ENCODE measurements around the gene KRTAP10-3. TPM values are rescaled to one million over a fixed set of nuclear protein-coding genes. Genes with fewer than 3 reads are reported as not detected.

KRTAP10-3 gene
- total and polyA plus RNA-seq, 2 donors (not counting 3 experiments of a cell fraction or from before 2014, with no cell fraction given) = not detected

GRCh38 chr21:44539046-44539445, 19.5 kb downstream of the KRTAP10-3 start:
- TF ChIP-seq FOS (IDR thresholded peaks at IDR 0.05; ENCODE audit: borderline replicate concordance, insufficient read depth, low read length) (no peak), GATA2 (IDR thresholded peaks at IDR 0.05; ENCODE audit: insufficient read depth, insufficient read length, low read depth, low read length) (no peak), JUN (IDR thresholded peaks at IDR 0.05; ENCODE audit: borderline replicate concordance, insufficient read depth, insufficient read length, low read depth) (no peak), EZH2 (IDR thresholded peaks at IDR 0.05; ENCODE audit: borderline replicate concordance, low read depth, low read length, severe bottlenecking) (no peak), CTCF (IDR thresholded peaks at IDR 0.05; ENCODE audit: extremely low read depth in 1 of 2, insufficient read depth in 1 of 2, low read depth in 1 of 2, low read length in 2 of 2) (no peak), POLR2A (IDR thresholded peaks at IDR 0.05; ENCODE audit: low read depth, low read length) (no peak), MYC (IDR thresholded peaks at IDR 0.05; ENCODE audit: low read depth, low read length) (no peak), MAX (IDR thresholded peaks at IDR 0.05; ENCODE audit: insufficient read depth, insufficient read length) (no peak), POLR2AphosphoS5 (IDR thresholded peaks at IDR 0.05; ENCODE audit: insufficient read depth, low read depth, low read length) (no peak)
- no peak overlapping the region for H3K4me3 ChIP-seq (replicated peaks in 1 of 3; ENCODE audit: insufficient read depth in 1 of 3, low read depth in 1 of 3, low read length in 3 of 3)
- H3K4me1 ChIP-seq (ENCODE audit: control insufficient read depth, extremely low read depth, insufficient read depth, low read length) = no peaks in the 10 kb centered on the region
- dilution Hi-C loops (cut with MboI; ENCODE audit: extremely low pct_ligation_motif_present, low sequenced_read_pairs) (no loop called here), intact Hi-C loops (cut with micrococcal nuclease) (no loop called here)
- H3K27ac ChIP-seq (ENCODE audit: insufficient read depth, low read depth, low read length) = no peak overlapping the region
- no peak overlapping the region for H3K4me2 ChIP-seq (ENCODE audit: insufficient read depth, low read length)
- CTCF ChIA-PET = interaction anchor here (1.3 kb wide), 1 partner anchor 29 kb away, joined by 5 read pairs; no protein-coding TSS in a partner anchor
- BruUV-seq (replicated peaks) = no TSS peak
- peaks cover 0 to 15% of the 10 kb centered on the region in 2 experiments for H3K27me3 ChIP-seq (ENCODE audit: control insufficient read depth in 2 of 2, insufficient read depth in 2 of 2, low read length in 2 of 2)
- no peak for DNase-seq (ENCODE audit: low read depth, low spot score)
- H2AFZ ChIP-seq (ENCODE audit: low read depth, low read length) = no peak overlapping the region
- H4K20me1 ChIP-seq (replicated peaks; ENCODE audit: control insufficient read depth, extremely low read depth, insufficient read depth, low read length) = no peaks in the 10 kb centered on the region
- no peaks in the 10 kb centered on the region for H3K36me3 ChIP-seq (ENCODE audit: control insufficient read depth in 2 of 2, extremely low read depth in 1 of 2, insufficient read depth in 2 of 2, low read length in 2 of 2)
- no peaks in the 10 kb centered on the region for H3K9me1 ChIP-seq (replicated peaks; ENCODE audit: control insufficient read depth, extremely low read depth, insufficient read depth, low read length)
- no peak for FAIRE-seq
- H3K79me2 ChIP-seq (ENCODE audit: control insufficient read depth, insufficient read depth, low read length) = no peaks in the 10 kb centered on the region
- no peak overlapping the region for H3K9ac ChIP-seq (replicated peaks; ENCODE audit: extremely low read depth, insufficient read depth, low read length)
- H3K9me3 ChIP-seq (replicated peaks; ENCODE audit: control insufficient read depth, insufficient read depth, low read length) = no peaks in the 10 kb centered on the region
- POLR2A ChIA-PET = no interaction called here
